Spleen (tissue), 11 donors: ENCODE measurements around the gene PLCB1. TPM values are rescaled to one million over a fixed set of nuclear protein-coding genes. Genes with fewer than 3 reads are reported as not detected.

ENCODE experiments used
- DNase-seq: peaks from one replicate; pipeline ENCODE4 v3.0.0-alpha.2; 2020
- H3K27ac ChIP-seq, 8 donors: fragments of 200-600 bp; sonication (generic) in 7 of 8; 1 replicate in 4 of 8; 2 replicates in 4 of 8; pipeline versions ENCODE4 v1.5.0 to v1.8.0; 2016 to 2021; ENCODE audit warnings: inconsistent platforms in 4 of 8, mild to moderate bottlenecking in 4 of 8, moderate library complexity in 1 of 8
- H3K27me3 ChIP-seq, 7 donors: fragments of 200-600 bp; sonication (generic) in 6 of 7; replicated peaks in 1 of 7; 1 replicate in 4 of 7; 2 replicates in 3 of 7; pipeline versions ENCODE4 v1.5.0 to v1.8.0; 2016 to 2021; ENCODE audit warnings: inconsistent platforms in 3 of 7, mild to moderate bottlenecking in 1 of 7
- H3K36me3 ChIP-seq, 6 donors: fragments of 200-600 bp; sonication (generic) in 5 of 6; 1 replicate in 4 of 6; 2 replicates in 2 of 6; pipeline versions ENCODE4 v1.5.0 to v1.8.0; 2016 to 2021; ENCODE audit warnings: inconsistent platforms in 2 of 6
- H3K4me1 ChIP-seq, 6 donors: fragments of 200-600 bp; sonication (generic) in 5 of 6; 1 replicate in 3 of 6; 2 replicates in 3 of 6; pipeline versions ENCODE4 v1.5.0 to v1.8.0; 2016 to 2021; ENCODE audit warnings: inconsistent platforms in 3 of 6
- H3K4me3 ChIP-seq, 8 donors: fragments of 200-600 bp; sonication (generic) in 7 of 8; 1 replicate in 4 of 8; 2 replicates in 4 of 8; pipeline versions ENCODE4 v1.5.0 to v1.8.0; 2016 to 2021; ENCODE audit warnings: inconsistent platforms in 4 of 8, mild to moderate bottlenecking in 4 of 8, moderate library complexity in 2 of 8
- H3K9me3 ChIP-seq, 8 donors: fragments of 200-600 bp; sonication (generic) in 7 of 8; 1 replicate in 4 of 8; 2 replicates in 4 of 8; pipeline versions ENCODE4 v1.5.0 to v1.8.0; 2016 to 2021; ENCODE audit warnings: inconsistent platforms in 4 of 8
- CTCF ChIP-seq, 11 experiments: fragments of 200-600 bp in 7 of 11; fragments of 450-650 bp in 4 of 11; sonication (generic) in 4 of 11; IDR thresholded peaks in 8 of 11; conservative IDR thresholded peaks in 3 of 11; 1 replicate in 7 of 11; 2 replicates in 4 of 11; pipeline versions ENCODE4 v1.4.0 to v1.8.0; 2016 to 2021; ENCODE audit warnings: antibody characterized with exemption in 11 of 11, inconsistent platforms in 4 of 11, mild to moderate bottlenecking in 1 of 11
- POLR2A ChIP-seq, 3 donors: fragments of 450-650 bp; IDR thresholded peaks; one replicate each; pipeline ENCODE4 v1.5.1; 2017; ENCODE audit warnings: antibody characterized with exemption in 3 of 3, mild to moderate bottlenecking in 1 of 3
- POLR2AphosphoS5 ChIP-seq, 3 donors: sonication (generic); formaldehyde crosslinking; IDR thresholded peaks; one replicate each; pipeline ENCODE4 v1.5.1; 2017; ENCODE audit warnings: antibody characterized with exemption in 3 of 3
- WGBS, 5 donors: extraction: QIAGEN DNeasy Blood & Tissue Kit in 3 of 5; methylation state at CpG; one replicate each; pipeline versions ENCODE4 v1.1.5 to v1.1.7; 2013 to 2018; 5-methylcytosine and 5-hydroxymethylcytosine counted together
- intact Hi-C: fragments of 100-400 bp; cut with DNase I; formaldehyde crosslinking; loops from one replicate; pipeline ENCODE4 v1.15.0; 2023; ENCODE audit warnings: low total_unique reads
- polyA plus RNA-seq, 3 donors: library from polyadenylated mRNA; stranded (reverse); fragments of 200-250 nt; gene quantifications; one replicate each; pipeline ENCODE4 v1.2.1, GENCODE V29; 2013
- total RNA-seq, 7 donors: library from RNA; depleted of rRNA in 3 of 7; stranded (reverse); fragments of >200 nt in 3 of 7; fragmentation: NEBNext Ultra II Directional in 4 of 7; extraction: Animal tissue kit (Norgen Biotek cat#: 25700) in 4 of 7; gene quantifications; one replicate each; pipeline versions ENCODE4 v1.1.0 to v1.2.1, GENCODE V29; 2016 to 2021
- donor health status: healthy with polysubstance abuse.
- donor health status: DM: no; HTN: no; CAD: no; lungs with moderate emphysema.
- donor health status: DM: no; HTN: no; CAD: no.
- donor health status: Bipolar disorder and iron deficiency.
- donor health status: healthy.
- donor health status: DM: no; HTN: no; CAD: no.
- donor health status: DM: yes; HTN: yes; CAD: no.

Gene PLCB1
- total and polyA plus RNA-seq, 10 donors, result 1.0 to 33.7 (median 16.2) TPM

DNA sequence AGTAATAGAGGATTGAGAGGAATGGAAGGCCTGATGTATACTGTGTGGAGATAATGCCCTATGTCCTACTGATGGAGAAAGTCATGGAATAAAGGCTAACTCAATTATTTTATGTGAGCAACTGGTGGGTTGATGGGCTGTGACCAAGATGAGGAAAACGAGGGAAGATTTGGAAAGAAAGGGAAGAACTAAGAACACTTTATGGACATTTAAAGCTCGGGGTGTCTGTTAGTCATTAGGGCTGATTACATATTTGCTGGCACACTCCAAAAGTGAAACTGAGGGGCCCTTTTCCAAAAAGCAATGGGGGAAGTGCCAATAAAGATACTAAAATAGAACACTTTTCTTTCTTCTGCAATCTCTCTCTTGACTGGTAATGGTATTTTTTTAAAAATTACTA, 439.5 kb downstream of the PLCB1 start:
- H3K4me3 ChIP-seq, result no peak overlapping the region
- H3K27ac ChIP-seq, result no peak overlapping the region
- WGBS, 5 donors, result 57 to 77% (median 63%) methylated on average over 2 of the region's 2 CpGs
- no peaks in the 10 kb centered on the region for H3K9me3 ChIP-seq
- no peaks in the 10 kb centered on the region for H3K36me3 ChIP-seq
- no peaks in the 10 kb centered on the region for H3K4me1 ChIP-seq
- intact Hi-C loops, result no loop called here
- H3K27me3 ChIP-seq, result no peaks in the 10 kb centered on the region
- no peak for DNase-seq
- no peak for TF ChIP-seq POLR2AphosphoS5 (IDR thresholded peaks at IDR 0.05)
- TF ChIP-seq CTCF (IDR thresholded peaks at IDR 0.05 in 8 of 11, conservative IDR thresholded peaks at IDR 0.05 in 3 of 11), result no peak
- no peak for TF ChIP-seq POLR2A (IDR thresholded peaks at IDR 0.05)

DNA sequence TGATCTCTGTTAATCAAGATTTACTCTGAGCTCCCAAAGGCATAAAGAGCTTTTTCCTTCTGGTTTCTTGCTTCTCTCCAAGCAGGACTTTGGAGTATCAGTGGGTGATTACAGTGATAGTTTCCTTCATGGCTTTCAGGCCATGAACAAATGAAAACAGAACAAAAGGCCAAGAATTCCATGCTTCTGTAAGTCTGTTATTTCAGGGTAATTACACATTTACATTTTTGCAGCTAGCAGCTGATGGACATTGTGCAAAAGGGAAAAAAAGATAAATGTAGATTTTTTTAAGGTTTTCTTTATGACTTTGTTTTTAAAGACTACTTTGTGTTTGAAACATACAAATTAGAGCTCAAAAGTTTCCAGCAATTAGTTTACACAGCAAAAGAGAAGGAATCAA, 441.6 kb downstream of the PLCB1 start:
- H3K27ac ChIP-seq, result no peak overlapping the region
- H3K9me3 ChIP-seq, result no peaks in the 10 kb centered on the region
- TF ChIP-seq POLR2A (IDR thresholded peaks at IDR 0.05) (no peak), POLR2AphosphoS5 (IDR thresholded peaks at IDR 0.05) (no peak), CTCF (IDR thresholded peaks at IDR 0.05 in 8 of 11, conservative IDR thresholded peaks at IDR 0.05 in 3 of 11) (no peak)
- intact Hi-C loops, result no loop called here
- no peaks in the 10 kb centered on the region for H3K4me1 ChIP-seq
- H3K27me3 ChIP-seq, result no peaks in the 10 kb centered on the region
- DNase-seq, result no peak
- H3K36me3 ChIP-seq, result no peaks in the 10 kb centered on the region
- no peak overlapping the region for H3K4me3 ChIP-seq

GRCh38 chr20:8575114-8575513, 443.0 kb downstream of the PLCB1 start:
- H3K36me3 ChIP-seq, result no peaks in the 10 kb centered on the region
- 81 to 89% (median 88%) methylated on average over 3 of the region's 3 CpGs for WGBS, 5 donors
- no peak for DNase-seq
- H3K9me3 ChIP-seq, result no peaks in the 10 kb centered on the region
- H3K27me3 ChIP-seq, result no peaks in the 10 kb centered on the region
- H3K27ac ChIP-seq, result no peak overlapping the region
- H3K4me3 ChIP-seq, result no peak overlapping the region
- TF ChIP-seq POLR2AphosphoS5 (IDR thresholded peaks at IDR 0.05) (no peak), POLR2A (IDR thresholded peaks at IDR 0.05) (no peak), CTCF (IDR thresholded peaks at IDR 0.05 in 8 of 11, conservative IDR thresholded peaks at IDR 0.05 in 3 of 11) (no peak)
- intact Hi-C loops, result no loop called here
- no peaks in the 10 kb centered on the region for H3K4me1 ChIP-seq

GRCh38 chr20:8578161-8578865, 446.2 kb downstream of the PLCB1 start:
- Histone ChIP-seq H3K27ac (no peak overlapping the region), H3K27me3 (no peaks in the 10 kb centered on the region), H3K4me3 (no peak overlapping the region), H3K36me3 (no peaks in the 10 kb centered on the region), H3K9me3 (no peaks in the 10 kb centered on the region), H3K4me1 (no peaks in the 10 kb centered on the region)
- no peak for DNase-seq
- intact Hi-C loops, result no loop called here
- 55 to 85% (median 74%) methylated on average over 3 of the region's 3 CpGs for WGBS, 5 donors
- no peak for TF ChIP-seq POLR2AphosphoS5 (IDR thresholded peaks at IDR 0.05)
- TF ChIP-seq POLR2A (IDR thresholded peaks at IDR 0.05), result no peak
- no peak for TF ChIP-seq CTCF (IDR thresholded peaks at IDR 0.05 in 8 of 11, conservative IDR thresholded peaks at IDR 0.05 in 3 of 11)
